Transverse colon (tissue), 4 donors: ENCODE measurements around the gene C5orf24. TPM values are rescaled to one million over a fixed set of nuclear protein-coding genes. Genes with fewer than 3 reads are reported as not detected.

Source experiments
- DNase-seq: peaks from one replicate; pipeline ENCODE4 v3.0.0-alpha.2; 2019
- H3K27ac ChIP-seq, 4 donors: fragments of 200-600 bp; sonication (generic); 2 replicates each; pipeline ENCODE4 v1.5.1; 2016 to 2018; ENCODE audit warnings: inconsistent platforms in 4 of 4
- H3K27me3 ChIP-seq: fragments of 200-600 bp; sonication (generic); 2 replicates; pipeline ENCODE4 v1.5.1; 2017; ENCODE audit warnings: inconsistent platforms
- H3K36me3 ChIP-seq, 4 donors: fragments of 200-600 bp; sonication (generic); 2 replicates each; pipeline ENCODE4 v1.5.1; 2017 to 2019; ENCODE audit warnings: inconsistent platforms in 4 of 4
- H3K4me1 ChIP-seq, 4 donors: fragments of 200-600 bp; sonication (generic); 2 replicates each; pipeline ENCODE4 v1.5.1; 2017 to 2020; ENCODE audit warnings: inconsistent platforms in 4 of 4
- H3K4me3 ChIP-seq, 4 donors: fragments of 200-600 bp; sonication (generic); 1 replicate in 1 of 4; 2 replicates in 3 of 4; pipeline versions ENCODE4 v1.5.1 to v1.6.1; 2017 to 2019; ENCODE audit warnings: inconsistent platforms in 4 of 4
- H3K9me3 ChIP-seq, 2 donors: fragments of 200-600 bp; sonication (generic); 2 replicates each; pipeline ENCODE4 v1.5.1; 2017 to 2019; ENCODE audit warnings: inconsistent platforms in 2 of 2
- CTCF ChIP-seq, 5 experiments: fragments of 200-600 bp in 3 of 5; fragments of 450-650 bp in 2 of 5; sonication (generic) in 3 of 5; IDR thresholded peaks; 1 replicate in 2 of 5; 2 replicates in 3 of 5; pipeline ENCODE4 v1.5.1; 2016 to 2017; ENCODE audit warnings: antibody characterized with exemption in 5 of 5, inconsistent platforms in 3 of 5, mild to moderate bottlenecking in 2 of 5, moderate library complexity in 1 of 5
- EP300 ChIP-seq: sonication (generic); formaldehyde crosslinking; IDR thresholded peaks from one replicate; pipeline ENCODE4 v1.6.1; 2017; ENCODE audit warnings: antibody characterized with exemption, low read depth
- POLR2A ChIP-seq: fragments of 450-650 bp; IDR thresholded peaks from one replicate; pipeline ENCODE4 v1.6.1; 2016; ENCODE audit warnings: antibody characterized with exemption, mild to moderate bottlenecking, moderate library complexity
- POLR2AphosphoS5 ChIP-seq, 3 donors: sonication (generic); formaldehyde crosslinking; IDR thresholded peaks; one replicate each; pipeline ENCODE4 v1.6.1; 2016; ENCODE audit warnings: antibody characterized with exemption in 3 of 3
- WGBS, 2 donors: methylation state at CpG; one replicate each; pipeline ENCODE4 v1.1.5; 2018; ENCODE audit warnings: low coverage in 1 of 2; 5-methylcytosine and 5-hydroxymethylcytosine counted together
- in situ Hi-C, 4 donors: fragments of 200-750 bp; cut with MboI; loops; one replicate each; pipeline versions ENCODE4 v1.15.0 to v1.15.1; 2017; ENCODE audit warnings: low sequenced_read_pairs in 3 of 4, low pct_ligation_motif_present in 1 of 4, low pct_unique_long_range_greater_than_20kb in 1 of 4
- intact Hi-C: fragments of 100-400 bp; cut with DNase I; formaldehyde crosslinking; loops from one replicate; pipeline ENCODE4 v1.15.1; 2023; ENCODE audit warnings: low total_unique reads
- total RNA-seq, 4 donors: library from RNA; depleted of rRNA; stranded (reverse); fragments of >200 nt; gene quantifications; one replicate each; pipeline ENCODE4 v1.1.0, GENCODE V29; 2016

C5orf24 gene
- 10 to 100 TPM; 22.8 to 41.9 (median 34.9) TPM for total RNA-seq

GRCh38 chr5:134845852-134846640 lies at the start of gene C5orf24:
C5orf24 (plus strand) TSS chr5:134845968; CDS start chr5:134854901, 8,933 bp downstream.
- in situ Hi-C loops = loop anchor here in 1 of 4 donors (10.0 kb wide), 1 partner anchor 59 kb away; the partner anchor contains the start of gene PCBD2
- H3K27me3 ChIP-seq = no peaks in the 10 kb centered on the region
- intact Hi-C loops = loop anchor here (5.0 kb wide), 1 partner anchor 61 kb away; the partner anchor contains the start of gene PCBD2
- WGBS, 2 donors = 0% methylated on average over 39 of the region's 84 CpGs; no CpG with 5 or more reads in 1 of the 2 donors
- DNase-seq = peak; percentile 96
- H3K36me3 ChIP-seq = no peaks in the 10 kb centered on the region
- peak within 1 kb of the TSS; percentile 97 to 99 (median 98) for H3K27ac ChIP-seq
- H3K4me1 ChIP-seq = peaks cover 11 to 40% (median 25%) of the 10 kb centered on the region in 4 donors
- TF ChIP-seq POLR2AphosphoS5 (IDR thresholded peaks at IDR 0.05) = peak; percentile 94 to 98 (median 96)
- TF ChIP-seq EP300 = no peak
- peak; percentile 93 for TF ChIP-seq POLR2A
- no peak for TF ChIP-seq CTCF (IDR thresholded peaks at IDR 0.05)
- no peaks in the 10 kb centered on the region for H3K9me3 ChIP-seq
- peak within 1 kb of the TSS; percentile 74 to 97 (median 82) for H3K4me3 ChIP-seq

DNA sequence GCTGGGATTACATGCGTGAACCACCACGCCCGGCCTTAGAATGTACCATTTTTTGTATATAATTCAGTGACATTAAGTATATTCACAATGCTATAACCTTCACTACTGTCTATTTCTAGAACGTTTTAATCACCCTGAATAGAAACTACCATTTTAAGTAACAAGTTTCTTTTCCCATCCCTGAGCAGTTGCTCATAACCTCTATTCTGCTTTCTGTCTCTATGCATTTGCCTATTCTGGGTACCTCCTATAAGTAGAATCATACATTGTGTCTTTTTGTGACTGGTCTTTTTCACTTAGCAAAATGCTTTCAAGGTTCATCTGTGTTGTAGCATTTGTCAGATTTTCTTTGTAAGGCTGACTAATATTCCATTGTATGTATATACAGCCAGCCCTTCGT lies 47.3 kb upstream of the C5orf24 start:
- WGBS, 2 donors = 90% methylated on average over 5 of the region's 5 CpGs
- Histone ChIP-seq H3K27me3 (no peaks in the 10 kb centered on the region), H3K9me3 (no peaks in the 10 kb centered on the region), H3K36me3 (peaks cover 0 to 72% (median 21%) of the 10 kb centered on the region in 4 donors), H3K27ac (no peak overlapping the region), H3K4me1 (no peaks in the 10 kb centered on the region), H3K4me3 (no peak overlapping the region)
- in situ Hi-C loops (no loop called here), intact Hi-C loops (no loop called here)
- TF ChIP-seq CTCF (IDR thresholded peaks at IDR 0.05) (no peak), EP300 (no peak), POLR2A (no peak), POLR2AphosphoS5 (IDR thresholded peaks at IDR 0.05) (no peak)
- no peak for DNase-seq

GRCh38 chr5:134803821-134804220 lies 41.9 kb upstream of the C5orf24 start:
- intact Hi-C loops (no loop called here), in situ Hi-C loops (no loop called here)
- Histone ChIP-seq H3K9me3 (no peaks in the 10 kb centered on the region), H3K36me3 (peaks cover 0 to 60% (median 4%) of the 10 kb centered on the region in 4 donors), H3K27me3 (no peaks in the 10 kb centered on the region), H3K27ac (no peak overlapping the region), H3K4me1 (no peaks in the 10 kb centered on the region), H3K4me3 (no peak overlapping the region)
- DNase-seq = no peak
- TF ChIP-seq POLR2AphosphoS5 (IDR thresholded peaks at IDR 0.05) (no peak), EP300 (no peak), CTCF (IDR thresholded peaks at IDR 0.05) (no peak), POLR2A (no peak)
- 72 to 86% methylated on average over 4 of the region's 4 CpGs for WGBS, 2 donors

DNA sequence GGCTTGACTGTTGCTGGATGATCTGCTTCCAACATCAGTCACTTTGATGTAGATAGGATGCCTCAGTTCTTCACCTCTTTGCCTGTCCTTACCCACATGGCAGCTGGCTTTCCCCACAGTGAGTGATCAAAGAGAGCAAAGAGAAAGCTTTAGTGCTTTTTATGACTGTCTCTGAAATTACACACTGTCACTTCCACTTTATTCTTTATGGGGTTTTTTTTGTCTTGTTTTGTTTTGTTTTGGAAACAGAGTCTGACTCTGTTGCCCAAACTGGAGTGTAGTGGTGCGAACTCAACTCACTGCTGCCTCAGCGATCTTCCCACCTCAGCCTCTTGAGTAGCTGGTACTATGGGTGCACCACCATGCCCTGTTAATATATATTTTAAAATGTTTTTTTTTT lies 32.4 kb upstream of the C5orf24 start:
- Histone ChIP-seq H3K27me3 (no peaks in the 10 kb centered on the region), H3K36me3 (peaks cover 0 to 58% (median 26%) of the 10 kb centered on the region in 4 donors), H3K4me3 (no peak overlapping the region), H3K4me1 (no peaks in the 10 kb centered on the region), H3K27ac (no peak overlapping the region), H3K9me3 (no peaks in the 10 kb centered on the region)
- DNase-seq = no peak
- in situ Hi-C loops (no loop called here), intact Hi-C loops (no loop called here)
- WGBS, 2 donors = 81 to 89% methylated on average over 2 of the region's 2 CpGs
- TF ChIP-seq POLR2A (no peak), CTCF (IDR thresholded peaks at IDR 0.05) (no peak), POLR2AphosphoS5 (IDR thresholded peaks at IDR 0.05) (no peak), EP300 (no peak)
